ENCODE results near the gene RGS9BP. TPM values are rescaled to one million over a fixed set of nuclear protein-coding genes. Genes with fewer than 3 reads are reported as not detected.

Gene RGS9BP
- total RNA-seq, 1 experiment from 2014 or later, result 0.13 TPM

DNA sequence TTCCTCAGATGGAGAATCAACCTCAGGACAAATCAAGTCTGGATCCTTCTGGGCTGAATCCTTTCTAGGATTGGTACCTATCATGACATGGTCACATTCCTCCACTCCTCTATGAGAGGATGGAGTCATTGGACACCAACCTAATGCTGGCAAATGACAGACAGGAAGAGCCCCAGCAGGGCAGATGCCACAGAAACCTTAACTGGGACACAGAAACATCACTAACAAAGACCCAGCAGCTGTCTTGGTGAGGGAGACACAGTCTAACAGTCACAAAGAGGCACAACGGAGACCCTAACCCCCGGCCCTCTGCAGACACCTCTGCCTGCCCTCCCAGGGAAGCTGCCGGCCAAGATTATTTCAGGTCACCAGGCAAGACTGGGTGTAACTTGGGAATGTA lies 2.8 kb upstream of the RGS9BP start:
- Histone ChIP-seq H4K8ac (replicated peaks; ENCODE audit: insufficient read length, low read depth, low read length) (no peak overlapping the region), H2AK5ac (ENCODE audit: insufficient read length, low read length) (no peak overlapping the region), H2BK120ac (ENCODE audit: low read depth, low read length, poor library complexity, severe bottlenecking) (no peak overlapping the region), H3K9ac (ENCODE audit: extremely low read depth, insufficient read length, low read length) (no peak overlapping the region), H3K4me2 (ENCODE audit: insufficient read depth, insufficient read length, low read length) (no peak overlapping the region), H2BK20ac (ENCODE audit: low read depth, low read length, poor library complexity, severe bottlenecking) (no peak overlapping the region), H3K14ac (ENCODE audit: insufficient read depth, low read length) (no peak overlapping the region), H4K91ac (ENCODE audit: insufficient read length, low read depth, low read length) (no peak overlapping the region), H3K4ac (ENCODE audit: low read depth, low read length) (no peak overlapping the region), H2BK12ac (ENCODE audit: insufficient read length, low read depth, low read length) (no peak overlapping the region), H3K79me1 (ENCODE audit: insufficient read depth, low read depth, low read length, poor library complexity, severe bottlenecking) (peaks cover 10% of the 10 kb centered on the region), H2AFZ (ENCODE audit: low read length) (no peak overlapping the region), H3K79me2 (ENCODE audit: insufficient read depth, low read length) (peaks cover 19% of the 10 kb centered on the region; the same call in 1 of the 2 replicates), H3K18ac (ENCODE audit: insufficient read length, low read depth, low read length) (no peak overlapping the region), H4K5ac (ENCODE audit: insufficient read length, low read depth, low read length) (no peak overlapping the region), H3K23me2 (ENCODE audit: insufficient read length, low read depth, low read length, poor library complexity, severe bottlenecking) (peaks cover 9% of the 10 kb centered on the region), H3K27me3 (ENCODE audit: insufficient read depth, low read length) (peaks cover 18% of the 10 kb centered on the region; the same call in 1 of the 2 replicates), H3K27ac (ENCODE audit: insufficient read length, low read depth, low read length) (no peak overlapping the region), H2BK5ac (ENCODE audit: insufficient read length, low read length) (no peak overlapping the region), H4K20me1 (ENCODE audit: control insufficient read depth, insufficient read depth, insufficient read length) (no peaks in the 10 kb centered on the region), H2BK15ac (ENCODE audit: low read depth, low read length) (no peak overlapping the region), H3K4me1 (ENCODE audit: insufficient read depth, low read length) (no peaks in the 10 kb centered on the region), H3K56ac (ENCODE audit: insufficient read length, low read depth, low read length) (no peak overlapping the region), H3T11ph (ENCODE audit: low read length) (no peak overlapping the region), H3K23ac (ENCODE audit: insufficient read length, low read depth, low read length) (no peak overlapping the region), H3K9me3 (ENCODE audit: control insufficient read depth, low read depth, low read length) (no peaks in the 10 kb centered on the region)
- no CpG with 5 or more reads among the region's 3 CpGs for WGBS (ENCODE audit: extremely low coverage, insufficient read length, low lambda C conversion rate)
- peaks cover 0 to 1% of the 10 kb centered on the region in 2 experiments; a peak in 3 of 5 replicates for H3K9me3 Mint-ChIP-seq
- H3K4me1 Mint-ChIP-seq, result peaks cover 28 to 29% of the 10 kb centered on the region in 2 experiments
- peaks cover 27% of the 10 kb centered on the region for H3K27me3 Mint-ChIP-seq (ENCODE audit: low read depth)
- peaks cover 0 to 5% (median 5%) of the 10 kb centered on the region in 3 experiments; a peak in 2 of 7 replicates for H3K36me3 Mint-ChIP-seq (ENCODE audit: insufficient read depth in 1 of 3, low read depth in 3 of 3)
- DNase-seq, result no peak
- TF ChIP-seq, protein P1, sequence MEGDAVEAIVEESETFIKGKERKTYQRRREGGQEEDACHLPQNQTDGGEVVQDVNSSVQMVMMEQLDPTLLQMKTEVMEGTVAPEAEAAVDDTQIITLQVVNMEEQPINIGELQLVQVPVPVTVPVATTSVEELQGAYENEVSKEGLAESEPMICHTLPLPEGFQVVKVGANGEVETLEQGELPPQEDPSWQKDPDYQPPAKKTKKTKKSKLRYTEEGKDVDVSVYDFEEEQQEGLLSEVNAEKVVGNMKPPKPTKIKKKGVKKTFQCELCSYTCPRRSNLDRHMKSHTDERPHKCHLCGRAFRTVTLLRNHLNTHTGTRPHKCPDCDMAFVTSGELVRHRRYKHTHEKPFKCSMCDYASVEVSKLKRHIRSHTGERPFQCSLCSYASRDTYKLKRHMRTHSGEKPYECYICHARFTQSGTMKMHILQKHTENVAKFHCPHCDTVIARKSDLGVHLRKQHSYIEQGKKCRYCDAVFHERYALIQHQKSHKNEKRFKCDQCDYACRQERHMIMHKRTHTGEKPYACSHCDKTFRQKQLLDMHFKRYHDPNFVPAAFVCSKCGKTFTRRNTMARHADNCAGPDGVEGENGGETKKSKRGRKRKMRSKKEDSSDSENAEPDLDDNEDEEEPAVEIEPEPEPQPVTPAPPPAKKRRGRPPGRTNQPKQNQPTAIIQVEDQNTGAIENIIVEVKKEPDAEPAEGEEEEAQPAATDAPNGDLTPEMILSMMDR (conservative IDR thresholded peaks at IDR 0.05), result no peak
- peak overlapping the region in 1 of 2 experiments; percentile 18; a peak in 3 of 5 replicates for H3K4me3 Mint-ChIP-seq
- H3K27ac Mint-ChIP-seq, result no peak overlapping the region

Data from H9 (cell line).